ENCODE measurements around the gene CYFIP2. TPM values are rescaled to one million over a fixed set of nuclear protein-coding genes. Genes with fewer than 3 reads are reported as not detected.

CYFIP2 gene
- total and polyA plus RNA-seq, 2 of the 13 experiments (the other 11 are each of a cell fraction or from before 2014, with no cell fraction given), result 22.6 to 30.3 TPM

DNA sequence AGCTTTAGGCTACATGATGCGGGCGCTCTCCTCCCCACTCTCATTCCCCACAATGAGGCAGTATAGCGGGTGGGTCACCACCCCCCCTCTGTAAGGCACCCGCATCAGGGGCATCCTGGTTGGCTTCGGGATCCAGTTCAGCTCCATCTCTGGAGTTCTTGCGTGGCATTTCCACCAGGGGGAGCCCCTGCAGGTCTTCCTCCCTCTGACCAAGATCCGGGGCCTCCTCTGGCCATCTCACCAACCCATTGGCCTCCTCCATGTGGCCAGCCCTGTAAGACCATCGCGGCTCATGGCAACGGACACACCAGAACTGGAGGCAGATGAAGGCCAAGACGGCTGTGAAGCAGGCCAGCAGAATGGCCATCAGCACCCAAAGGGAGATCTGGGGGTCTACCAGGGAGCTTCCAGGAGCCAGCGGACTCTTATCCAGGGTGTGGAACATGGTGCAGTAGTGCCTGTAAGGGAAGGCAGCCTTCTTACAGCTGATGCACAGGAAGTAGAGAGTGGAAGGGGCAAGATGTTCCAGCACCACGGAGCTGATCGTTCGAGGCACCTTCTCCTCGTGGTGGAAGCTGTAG, 77.0 kb downstream of the CYFIP2 start (continued):
- TF ChIP-seq YY1 (IDR thresholded peaks at IDR 0.05; ENCODE audit: insufficient read depth, insufficient replicate concordance, low read depth, low read length), result no peak

DNA sequence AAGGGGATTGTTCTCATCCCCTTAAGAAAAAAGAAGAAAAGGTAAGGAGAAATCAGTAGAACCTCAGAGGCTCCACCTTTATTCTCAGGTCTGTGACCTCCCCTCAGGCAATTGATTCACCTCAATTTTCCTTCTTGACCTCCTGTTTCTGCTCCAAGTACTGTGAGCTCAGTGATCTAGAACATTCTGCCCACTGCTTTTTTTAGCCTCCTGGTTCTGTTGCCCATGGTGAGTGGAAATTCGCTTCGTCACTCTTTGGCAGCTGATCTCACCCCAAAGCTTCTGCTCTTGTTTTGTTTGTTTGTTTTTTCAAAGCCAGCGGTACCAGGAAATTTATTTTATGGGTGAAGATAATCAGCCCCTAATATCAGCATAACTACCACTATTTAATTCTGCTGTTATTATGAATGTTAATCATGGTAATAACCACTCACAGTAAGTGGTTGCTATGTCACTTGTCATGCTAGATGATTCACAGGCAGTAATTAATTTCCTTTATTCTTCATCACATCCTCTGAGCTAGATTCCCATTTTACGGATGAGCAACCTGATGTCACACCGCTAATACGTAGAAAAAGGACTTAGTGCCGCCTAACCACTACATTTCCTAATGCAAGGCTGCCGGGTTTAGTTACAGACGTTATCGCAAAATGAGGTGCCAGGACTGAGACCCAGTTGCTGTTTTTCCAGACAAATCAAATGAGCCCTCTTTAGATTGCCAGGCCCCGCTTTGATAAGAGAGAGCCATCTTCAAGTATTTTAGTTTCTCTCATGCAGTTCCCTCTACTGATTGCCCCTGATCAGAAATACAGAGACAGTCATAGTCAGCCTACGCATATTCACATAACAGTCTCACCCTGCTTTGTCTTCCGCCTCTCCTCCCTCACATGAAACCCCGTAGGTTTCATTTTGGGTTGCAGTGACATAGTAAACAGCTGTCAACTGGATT, 78.2 kb downstream of the CYFIP2 start:
- BruUV-seq (replicated peaks), result no TSS peak
- no peak overlapping the region for H3K27ac ChIP-seq (ENCODE audit: extremely low read length, insufficient read depth, low read length)
- H4K20me1 ChIP-seq (ENCODE audit: insufficient read depth, low read length), result no peaks in the 10 kb centered on the region
- ChIA-PET POLR2A (no interaction called here), CTCF (ENCODE audit: low intra/inter-chr PET ratio, low total read pairs) (interaction anchor here (3.3 kb wide), 1 partner anchor 133 kb away, joined by 15 read pairs; no protein-coding TSS in a partner anchor)
- H3K4me2 ChIP-seq (ENCODE audit: low read depth, low read length), result no peak overlapping the region
- no peaks in the 10 kb centered on the region for H3K27me3 ChIP-seq (ENCODE audit: control insufficient read depth in 1 of 2, insufficient read depth in 2 of 2, low read length in 2 of 2)
- H3K79me2 ChIP-seq (ENCODE audit: insufficient read depth, low read length), result no peaks in the 10 kb centered on the region
- no peak overlapping the region for H2AFZ ChIP-seq (ENCODE audit: low read length)
- intact Hi-C loops (cut with micrococcal nuclease; ENCODE audit: unreplicated experiment) (no loop called here), in situ Hi-C loops (cut with HindIII; ENCODE audit: extremely low pct_ligation_motif_present, low pct_unique_long_range_greater_than_20kb) (loop anchor here (5.0 to 25.0 kb wide), 2 partner anchors 133 to 393 kb away; partner anchors contain the start of genes LSM11 and THG1L)
- H3K36me3 ChIP-seq (replicated peaks in 1 of 2; ENCODE audit: control insufficient read depth in 1 of 2, insufficient read depth in 2 of 2, low read length in 2 of 2), result peaks cover 6 to 8% of the 10 kb centered on the region in 2 experiments; a peak in 3 of 5 replicates
- H3K4me3 ChIP-seq (replicated peaks in 1 of 3; ENCODE audit: insufficient read depth in 1 of 3, low read depth in 2 of 3, low read length in 3 of 3), result no peak overlapping the region
- H3K9me3 ChIP-seq (ENCODE audit: low read length), result no peaks in the 10 kb centered on the region
- 96% methylated on average over 14 of the region's 14 CpGs for WGBS (ENCODE audit: low lambda C conversion rate)
- FAIRE-seq (no peak), DNase-seq (ENCODE audit: low spot score) (no peak), ATAC-seq (no peak)
- no peaks in the 10 kb centered on the region for H3K4me1 ChIP-seq (ENCODE audit: insufficient read depth, low read length)
- TF ChIP-seq HHEX (CRISPR knock-in tag; IDR thresholded peaks at IDR 0.05) (no peak), GZF1 (CRISPR knock-in tag; IDR thresholded peaks at IDR 0.05) (no peak), KLF13 (CRISPR knock-in tag; IDR thresholded peaks at IDR 0.05) (no peak), PAWR (CRISPR knock-in tag; IDR thresholded peaks at IDR 0.05; ENCODE audit: borderline replicate concordance) (no peak), ZFP37 (CRISPR knock-in tag; IDR thresholded peaks at IDR 0.05; ENCODE audit: borderline replicate concordance) (no peak), XBP1 (CRISPR knock-in tag; IDR thresholded peaks at IDR 0.05) (no peak), BATF2 (CRISPR knock-in tag; IDR thresholded peaks at IDR 0.05) (no peak), ZNF329 (CRISPR knock-in tag; IDR thresholded peaks at IDR 0.05; ENCODE audit: low read depth) (no peak), TAF15 (IDR thresholded peaks at IDR 0.05; ENCODE audit: low read depth, low read length, poor library complexity, severe bottlenecking) (no peak), HOXD1 (CRISPR knock-in tag; IDR thresholded peaks at IDR 0.05) (no peak)
- TF ChIP-seq, protein P1, sequence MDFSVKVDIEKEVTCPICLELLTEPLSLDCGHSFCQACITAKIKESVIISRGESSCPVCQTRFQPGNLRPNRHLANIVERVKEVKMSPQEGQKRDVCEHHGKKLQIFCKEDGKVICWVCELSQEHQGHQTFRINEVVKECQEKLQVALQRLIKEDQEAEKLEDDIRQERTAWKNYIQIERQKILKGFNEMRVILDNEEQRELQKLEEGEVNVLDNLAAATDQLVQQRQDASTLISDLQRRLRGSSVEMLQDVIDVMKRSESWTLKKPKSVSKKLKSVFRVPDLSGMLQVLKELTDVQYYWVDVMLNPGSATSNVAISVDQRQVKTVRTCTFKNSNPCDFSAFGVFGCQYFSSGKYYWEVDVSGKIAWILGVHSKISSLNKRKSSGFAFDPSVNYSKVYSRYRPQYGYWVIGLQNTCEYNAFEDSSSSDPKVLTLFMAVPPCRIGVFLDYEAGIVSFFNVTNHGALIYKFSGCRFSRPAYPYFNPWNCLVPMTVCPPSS (IDR thresholded peaks at IDR 0.05), result no peak
- H3K9ac ChIP-seq (ENCODE audit: insufficient read depth, low read depth, low read length), result no peak overlapping the region
